Measurements from ENCODE around the gene ST6GAL1. TPM values are rescaled to one million over a fixed set of nuclear protein-coding genes. Genes with fewer than 3 reads are reported as not detected.
A peak's percentile ranks its signal among the peaks of the same experiment; 100 is the strongest.

Gene ST6GAL1
- total RNA-seq, 1 donor from 2014 or later, result 15.8 TPM

DNA sequence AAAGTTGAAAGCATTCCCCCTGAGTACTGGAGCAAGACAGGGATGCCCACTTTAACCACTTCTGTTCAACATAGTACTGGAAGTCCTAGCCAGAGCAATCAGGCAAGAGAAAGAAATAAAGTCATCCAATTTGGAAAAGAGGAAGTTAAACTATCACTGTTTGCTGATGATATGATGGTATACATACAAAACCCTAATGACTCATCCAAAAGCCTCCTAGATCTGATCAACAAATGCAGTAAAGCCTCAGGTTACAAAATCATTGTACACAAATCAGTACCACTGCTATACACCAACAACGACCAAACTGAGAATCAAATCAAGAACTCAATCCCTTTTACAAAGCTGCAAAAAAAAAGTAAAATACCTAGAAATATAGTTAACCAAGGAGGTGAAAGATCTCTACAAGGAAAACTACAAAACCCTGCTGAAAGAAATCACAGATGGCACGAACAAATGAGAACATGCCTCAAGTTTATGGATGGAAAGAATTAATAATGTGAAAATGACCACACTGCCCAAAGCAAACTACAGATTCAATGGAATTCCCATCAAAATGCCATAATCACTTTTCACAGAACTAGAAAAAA, 168.7 kb downstream of the ST6GAL1 start:
- H3K4me1 Mint-ChIP-seq (ENCODE audit: low read depth, unreplicated experiment), result peaks cover 12% of the 10 kb centered on the region
- H3K9me3 Mint-ChIP-seq (ENCODE audit: unreplicated experiment), result peaks cover 5% of the 10 kb centered on the region
- Histone ChIP-seq H3K27ac (ENCODE audit: low read depth, low read length) (no peak overlapping the region), H2AFZ (ENCODE audit: low read depth, low read length) (no peak overlapping the region), H3K36me3 (ENCODE audit: insufficient read depth, low read length) (no peaks in the 10 kb centered on the region), H3K4me2 (ENCODE audit: low read length) (no peak overlapping the region), H3K4me3 (ENCODE audit: insufficient read depth, low read depth, low read length) (no peak overlapping the region), H3K4me1 (ENCODE audit: insufficient read depth, low read length) (peaks cover 8% of the 10 kb centered on the region), H3K27me3 (ENCODE audit: insufficient read depth, low read length) (no peaks in the 10 kb centered on the region), H4K20me1 (ENCODE audit: insufficient read depth, low read length) (no peaks in the 10 kb centered on the region), H3K9ac (ENCODE audit: low read length) (no peak overlapping the region), H3K9me3 (ENCODE audit: insufficient read depth, low read depth, low read length) (no peaks in the 10 kb centered on the region), H3K79me2 (ENCODE audit: insufficient read depth, low read length) (no peaks in the 10 kb centered on the region)
- no peak overlapping the region for H3K4me3 Mint-ChIP-seq (ENCODE audit: unreplicated experiment)
- H3K36me3 Mint-ChIP-seq (ENCODE audit: low read depth, unreplicated experiment), result no peaks in the 10 kb centered on the region
- no peak for DNase-seq (ENCODE audit: low read depth)
- no peaks in the 10 kb centered on the region for H3K27me3 Mint-ChIP-seq (ENCODE audit: low read depth, unreplicated experiment)
- TF ChIP-seq, protein P1, sequence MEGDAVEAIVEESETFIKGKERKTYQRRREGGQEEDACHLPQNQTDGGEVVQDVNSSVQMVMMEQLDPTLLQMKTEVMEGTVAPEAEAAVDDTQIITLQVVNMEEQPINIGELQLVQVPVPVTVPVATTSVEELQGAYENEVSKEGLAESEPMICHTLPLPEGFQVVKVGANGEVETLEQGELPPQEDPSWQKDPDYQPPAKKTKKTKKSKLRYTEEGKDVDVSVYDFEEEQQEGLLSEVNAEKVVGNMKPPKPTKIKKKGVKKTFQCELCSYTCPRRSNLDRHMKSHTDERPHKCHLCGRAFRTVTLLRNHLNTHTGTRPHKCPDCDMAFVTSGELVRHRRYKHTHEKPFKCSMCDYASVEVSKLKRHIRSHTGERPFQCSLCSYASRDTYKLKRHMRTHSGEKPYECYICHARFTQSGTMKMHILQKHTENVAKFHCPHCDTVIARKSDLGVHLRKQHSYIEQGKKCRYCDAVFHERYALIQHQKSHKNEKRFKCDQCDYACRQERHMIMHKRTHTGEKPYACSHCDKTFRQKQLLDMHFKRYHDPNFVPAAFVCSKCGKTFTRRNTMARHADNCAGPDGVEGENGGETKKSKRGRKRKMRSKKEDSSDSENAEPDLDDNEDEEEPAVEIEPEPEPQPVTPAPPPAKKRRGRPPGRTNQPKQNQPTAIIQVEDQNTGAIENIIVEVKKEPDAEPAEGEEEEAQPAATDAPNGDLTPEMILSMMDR (IDR thresholded peaks at IDR 0.05; ENCODE audit: insufficient read depth, low read depth, low read length), result no peak
- TF ChIP-seq EZH2 (IDR thresholded peaks at IDR 0.05; ENCODE audit: insufficient read depth, low read length), result no peak
- FAIRE-seq, result no peak
- no peak overlapping the region for H3K27ac Mint-ChIP-seq (ENCODE audit: unreplicated experiment)

DNA sequence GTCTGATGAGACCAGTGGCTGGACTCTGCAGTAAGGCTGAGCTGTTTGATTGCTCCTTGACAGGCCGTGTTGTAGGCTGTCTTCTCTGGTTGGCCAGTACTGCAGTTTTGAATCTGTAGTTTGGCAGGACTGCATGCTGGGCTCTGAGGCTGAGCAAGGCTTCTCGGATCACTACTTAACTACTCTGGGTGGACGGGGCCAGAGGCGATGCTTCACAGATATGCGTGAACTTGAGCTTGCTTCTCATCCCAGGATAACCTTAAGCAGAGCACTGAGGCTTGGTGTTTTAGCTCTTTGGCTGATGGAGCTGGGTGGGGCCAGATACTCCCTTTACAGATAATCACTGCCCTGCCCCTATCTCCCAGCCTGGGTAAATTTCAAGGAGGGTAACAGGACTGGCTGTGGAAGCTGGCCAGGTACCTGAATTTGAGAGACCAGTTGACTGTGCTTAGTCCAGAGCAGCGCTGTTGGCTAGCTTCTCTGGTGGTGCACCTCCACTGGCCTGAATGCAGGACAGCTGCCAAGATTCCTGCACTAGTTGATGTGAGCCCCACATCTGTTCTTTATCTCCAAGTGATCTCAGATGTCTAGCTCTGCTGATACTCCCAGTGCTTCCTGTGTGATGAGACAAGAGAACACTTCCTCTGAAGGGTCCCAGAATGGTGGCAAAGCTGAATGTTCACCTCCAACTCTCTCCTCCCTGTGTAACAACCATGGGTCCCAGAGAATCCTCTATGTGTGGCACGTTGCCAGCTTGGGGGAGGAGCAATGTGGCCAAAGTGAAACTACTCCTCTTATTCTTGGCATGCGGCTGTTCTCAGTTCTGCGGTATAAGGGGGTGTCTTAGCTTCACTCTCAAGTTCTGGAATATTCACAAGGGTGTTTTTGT, 171.1 kb downstream of the ST6GAL1 start:
- H3K27me3 Mint-ChIP-seq (ENCODE audit: low read depth, unreplicated experiment), result no peaks in the 10 kb centered on the region
- H2AFZ ChIP-seq (ENCODE audit: low read depth, low read length), result peak overlapping the region; percentile 55

More for the DNA sequence above, 171.1 kb downstream of the ST6GAL1 start:
- Histone ChIP-seq H3K4me1 (ENCODE audit: insufficient read depth, low read length) (peaks cover 8% of the 10 kb centered on the region), H3K79me2 (ENCODE audit: insufficient read depth, low read length) (no peaks in the 10 kb centered on the region), H3K36me3 (ENCODE audit: insufficient read depth, low read length) (no peaks in the 10 kb centered on the region), H3K4me3 (ENCODE audit: insufficient read depth, low read depth, low read length) (peak overlapping the region; percentile 32), H3K27ac (ENCODE audit: low read depth, low read length) (peak overlapping the region; percentile 19), H3K9ac (ENCODE audit: low read length) (peak overlapping the region; percentile 40), H4K20me1 (ENCODE audit: insufficient read depth, low read length) (no peaks in the 10 kb centered on the region), H3K27me3 (ENCODE audit: insufficient read depth, low read length) (no peaks in the 10 kb centered on the region), H3K4me2 (ENCODE audit: low read length) (peak overlapping the region; percentile 79), H3K9me3 (ENCODE audit: insufficient read depth, low read depth, low read length) (no peaks in the 10 kb centered on the region)
- FAIRE-seq (no peak), DNase-seq (ENCODE audit: low read depth) (peak; percentile 84)
- Mint-ChIP-seq H3K4me1 (ENCODE audit: low read depth, unreplicated experiment) (peaks cover 16% of the 10 kb centered on the region), H3K4me3 (ENCODE audit: unreplicated experiment) (peak overlapping the region; percentile 40), H3K27ac (ENCODE audit: unreplicated experiment) (peak overlapping the region; percentile 70), H3K9me3 (ENCODE audit: unreplicated experiment) (peaks cover 5% of the 10 kb centered on the region), H3K36me3 (ENCODE audit: low read depth, unreplicated experiment) (no peaks in the 10 kb centered on the region)
- TF ChIP-seq EZH2 (IDR thresholded peaks at IDR 0.05; ENCODE audit: insufficient read depth, low read length), result no peak
- TF ChIP-seq, protein P1 (IDR thresholded peaks at IDR 0.05; ENCODE audit: insufficient read depth, low read depth, low read length), result no peak

Measured in astrocyte (in vitro differentiated cells and primary cell).